K562 (cell line): ENCODE data around the gene DPH2. TPM values are rescaled to one million over a fixed set of nuclear protein-coding genes. Genes with fewer than 3 reads are reported as not detected.

ENCODE experiments used
- ATF7 ChIP-seq: fragments of 450-650 bp; IDR thresholded peaks from 2 replicates; pipeline ENCODE4 v1.7.1; 2014; ENCODE audit warnings: mild to moderate bottlenecking, moderate library complexity
- BACH1 ChIP-seq: fragments of 200-800 bp; sonication (Bioruptor generic); IDR thresholded peaks from 2 replicates; pipeline ENCODE4 v1.6.1; 2016; ENCODE audit warnings: missing genetic modification characterization, missing compliant biosample characterization
- CUX1 ChIP-seq: fragments of 200-800 bp; sonication (Bioruptor generic); IDR thresholded peaks from 2 replicates; pipeline ENCODE4 v1.6.1; 2016; ENCODE audit warnings: missing genetic modification characterization, missing compliant biosample characterization
- E2F6 ChIP-seq, 2 experiments: IDR thresholded peaks; 2 replicates each; pipeline ENCODE4 v1.6.1; 2011; ENCODE audit warnings: borderline replicate concordance in 1 of 2, control low read depth in 1 of 2, low read depth in 1 of 2, low read length in 1 of 2, mild to moderate bottlenecking in 1 of 2, mixed read lengths in 1 of 2, moderate library complexity in 1 of 2; ENCODE audit not compliant: insufficient read depth in 1 of 2, insufficient read length in 1 of 2, poor library complexity in 1 of 2, severe bottlenecking in 1 of 2; ENCODE audit errors: extremely low read depth in 1 of 2
- ETV5 ChIP-seq: sonication (generic); formaldehyde crosslinking; IDR thresholded peaks from 2 replicates; pipeline ENCODE4 v1.4.0; 2020; ENCODE audit warnings: low read depth, mild to moderate bottlenecking, missing genetic modification reagents
- GABPA ChIP-seq: fragments of 200-800 bp; sonication (Bioruptor generic); conservative IDR thresholded peaks from 2 replicates; pipeline ENCODE4 v1.6.1; 2016; ENCODE audit warnings: low read depth, missing genetic modification characterization, missing compliant biosample characterization
- GATAD2A ChIP-seq: fragments of 450-650 bp; IDR thresholded peaks from 2 replicates; pipeline ENCODE4 v1.6.1; 2017
- USF2 ChIP-seq: sonication (generic); formaldehyde crosslinking; IDR thresholded peaks from 2 replicates; pipeline ENCODE4 v1.5.0; 2020; ENCODE audit warnings: missing genetic modification reagents
- ZBTB40 ChIP-seq, 2 experiments: fragments of 450-650 bp in 1 of 2; sonication (generic) in 1 of 2; formaldehyde crosslinking in 1 of 2; IDR thresholded peaks; 2 replicates each; pipeline versions ENCODE4 v1.7.1 to v1.9.0; 2016 to 2022; ENCODE audit warnings: inconsistent platforms in 1 of 2, mild to moderate bottlenecking in 1 of 2, missing genetic modification reagents in 1 of 2
- ZC3H8 ChIP-seq: fragments of 450-650 bp; IDR thresholded peaks from 2 replicates; pipeline ENCODE4 v1.6.1; 2017
- polyA plus RNA-seq, 8 experiments: library from polyadenylated mRNA; depleted of rRNA in 4 of 8; stranded (reverse) in 5 of 8; unstranded in 3 of 8; fragments of >200 nt; fragmentation: Nextera tagmentation in 2 of 8; fragmentation: Illumina TruSeq in 1 of 8; extraction: Ambion mirVana in 2 of 8; extraction: Trizol in 1 of 8; gene quantifications; 2 replicates each; pipeline versions ENCODE4 v1.2.1 to v1.2.3, GENCODE V29; 2011 to 2014; ENCODE audit warnings: inconsistent platforms in 1 of 8, missing spikeins in 1 of 8
- total RNA-seq, 7 experiments: library from RNA; depleted of rRNA in 6 of 7; stranded (reverse); fragments of >200 nt in 6 of 7; fragmentation: Illumina TruSeq in 2 of 7; extraction: Trizol in 2 of 7; gene quantifications; 2 replicates each; pipeline versions ENCODE4 v1.2.1 to v1.2.3, GENCODE V29; 2011 to 2021; ENCODE audit warnings: low replicate concordance in 1 of 7

The DPH2 gene
- total and polyA plus RNA-seq, 9 of the 15 experiments (the other 6 are each of a cell fraction or from before 2014, with no cell fraction given), result 17.9 to 94.1 (median 68.1) TPM

- TF ChIP-seq ETV5 (CRISPR knock-in tag), result no peak
- TF ChIP-seq GABPA (tag), result peak; percentile 98
- TF ChIP-seq ATF7, result peak; percentile 60
- TF ChIP-seq ZBTB40 (IDR thresholded peaks at IDR 0.05), result peak; percentile 98
- TF ChIP-seq ZBTB40 (CRISPR knock-in tag; IDR thresholded peaks at IDR 0.05), result no peak
- no peak for TF ChIP-seq GATAD2A
- peak; percentile 71 for TF ChIP-seq USF2 (CRISPR knock-in tag)
- no peak for TF ChIP-seq ZC3H8
- TF ChIP-seq BACH1 (tag), result no peak
- peak; percentile 29 to 34 for TF ChIP-seq E2F6 (IDR thresholded peaks at IDR 0.05; ENCODE audit: borderline replicate concordance in 1 of 2, extremely low read depth in 1 of 2, insufficient read depth in 1 of 2, insufficient read length in 1 of 2, low read depth in 1 of 2, low read length in 1 of 2, poor library complexity in 1 of 2, severe bottlenecking in 1 of 2)
- no peak for TF ChIP-seq CUX1
Measured at GRCh38 chr1:43969746-43970466, at the start of gene DPH2 (continued).
